Esophagus (tissue), 2 donors: Measurements from ENCODE around the gene SLC1A1. TPM values are rescaled to one million over a fixed set of nuclear protein-coding genes. Genes with fewer than 3 reads are reported as not detected.

Source experiments
- H3K27ac ChIP-seq, 2 donors: one replicate each; pipeline ENCODE4 v1.5.1; 2013; ENCODE audit warnings: low read depth in 2 of 2, mild to moderate bottlenecking in 2 of 2, inconsistent platforms in 1 of 2, low read length in 1 of 2, moderate library complexity in 1 of 2
- H3K27me3 ChIP-seq, 2 donors: one replicate each; pipeline ENCODE4 v1.6.1; 2013; ENCODE audit warnings: low read length in 2 of 2, control low read depth in 1 of 2, mild to moderate bottlenecking in 1 of 2; ENCODE audit not compliant: insufficient read depth in 2 of 2, control insufficient read depth in 1 of 2
- H3K36me3 ChIP-seq, 2 donors: one replicate each; pipeline ENCODE4 v1.6.1; 2013; ENCODE audit warnings: low read length in 1 of 2; ENCODE audit not compliant: control insufficient read depth in 2 of 2, insufficient read depth in 2 of 2
- H3K4me1 ChIP-seq, 2 donors: one replicate each; pipeline ENCODE4 v1.6.1; 2013; ENCODE audit warnings: low read length in 1 of 2; ENCODE audit not compliant: control insufficient read depth in 2 of 2, insufficient read depth in 2 of 2
- H3K4me3 ChIP-seq, 2 donors: one replicate each; pipeline ENCODE4 v1.5.1; 2013; ENCODE audit warnings: low read length in 2 of 2, mild to moderate bottlenecking in 2 of 2, low read depth in 1 of 2, moderate library complexity in 1 of 2
- H3K9me3 ChIP-seq, 2 donors: one replicate each; pipeline ENCODE4 v1.6.1; 2013; ENCODE audit warnings: mild to moderate bottlenecking in 2 of 2, low read depth in 1 of 2, low read length in 1 of 2, moderate library complexity in 1 of 2; ENCODE audit not compliant: control insufficient read depth in 2 of 2, insufficient read depth in 1 of 2
- WGBS, 2 donors: extraction: QIAGEN DNeasy Blood & Tissue Kit; methylation state at CpG; one replicate each; pipeline ENCODE4 v1.1.7; 2013; 5-methylcytosine and 5-hydroxymethylcytosine counted together
- polyA plus RNA-seq, 2 donors: library from polyadenylated mRNA; stranded (reverse); fragments of 200-250 nt; gene quantifications; one replicate each; pipeline ENCODE4 v1.2.3, GENCODE V29; 2013
- donor health status: healthy with polysubstance abuse.
- donor health status: Bipolar disorder and iron deficiency.

SLC1A1 gene
- polyA plus RNA-seq, 2 donors: 1.1 to 2.4 TPM

DNA sequence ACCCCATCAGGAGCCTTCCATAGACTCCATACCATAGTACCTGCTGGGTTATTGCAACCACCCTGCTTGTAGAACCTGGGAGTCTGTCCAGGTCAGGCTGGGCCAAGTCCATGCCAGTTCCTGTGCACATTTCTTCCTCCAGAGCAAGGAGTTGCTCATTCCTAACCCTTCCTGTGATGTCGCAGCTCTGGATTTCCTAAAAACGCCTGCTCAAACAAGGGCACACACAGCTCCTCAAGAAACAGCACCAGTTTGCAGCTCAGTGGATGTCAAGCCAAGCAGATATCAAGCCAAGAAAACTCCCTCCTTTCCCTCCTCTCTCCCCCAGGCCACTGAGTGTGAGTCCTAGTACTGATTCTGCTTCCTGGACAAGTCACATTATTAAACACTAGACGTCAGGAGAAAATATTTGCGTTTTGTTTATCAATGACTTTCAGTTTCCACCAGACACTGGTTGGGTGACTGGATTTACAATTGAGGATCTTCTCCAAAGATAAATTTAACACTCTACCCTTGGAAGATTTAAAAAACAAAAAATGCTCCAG is 59.6 kb downstream of the SLC1A1 start:
- no peaks in the 10 kb centered on the region for H3K9me3 ChIP-seq
- H3K4me1 ChIP-seq: no peaks in the 10 kb centered on the region
- H3K4me3 ChIP-seq: no peak overlapping the region
- H3K27me3 ChIP-seq: no peaks in the 10 kb centered on the region
- H3K36me3 ChIP-seq: no peaks in the 10 kb centered on the region
- H3K27ac ChIP-seq: no peak overlapping the region
- 75% methylated on average over 4 of the region's 4 CpGs for WGBS, 2 donors

DNA sequence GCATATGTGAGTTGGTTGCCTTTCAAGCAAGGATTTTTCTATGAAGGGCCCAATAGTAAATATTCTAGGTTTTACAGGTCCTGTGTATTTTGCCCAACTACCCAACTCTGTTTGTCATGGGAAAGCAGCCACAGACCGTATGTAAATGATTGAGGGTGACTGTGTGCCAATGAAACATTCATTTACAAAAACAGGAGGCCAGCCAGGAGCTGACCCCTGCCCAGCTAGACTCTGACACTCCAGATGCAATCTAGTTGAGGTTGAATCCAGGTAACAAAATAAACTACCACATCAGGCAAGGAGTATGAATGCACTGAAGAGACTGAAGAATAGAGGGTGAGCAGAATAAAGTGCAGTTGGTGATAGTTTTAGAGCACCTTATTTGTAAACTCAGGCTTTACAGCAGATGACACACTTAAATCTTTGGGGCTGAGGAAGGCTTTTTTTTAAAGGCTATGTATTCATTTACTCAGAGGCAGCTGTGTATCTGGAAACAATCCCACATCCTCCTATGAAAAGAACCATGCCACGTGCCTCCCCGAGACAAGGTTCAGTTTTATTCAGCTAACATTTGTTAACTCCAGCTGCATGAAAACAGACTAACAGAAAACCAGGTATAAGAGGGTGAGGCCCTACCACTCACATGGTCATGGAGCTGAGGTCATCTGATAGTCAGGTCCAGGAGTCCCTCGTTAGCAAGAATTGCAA is 60.7 kb downstream of the SLC1A1 start:
- no peaks in the 10 kb centered on the region for H3K4me1 ChIP-seq
- H3K36me3 ChIP-seq: no peaks in the 10 kb centered on the region
- H3K9me3 ChIP-seq: no peaks in the 10 kb centered on the region
- 50 to 69% methylated on average over 4 of the region's 4 CpGs for WGBS, 2 donors
- no peak overlapping the region for H3K4me3 ChIP-seq
- no peak overlapping the region for H3K27ac ChIP-seq
- no peaks in the 10 kb centered on the region for H3K27me3 ChIP-seq

DNA sequence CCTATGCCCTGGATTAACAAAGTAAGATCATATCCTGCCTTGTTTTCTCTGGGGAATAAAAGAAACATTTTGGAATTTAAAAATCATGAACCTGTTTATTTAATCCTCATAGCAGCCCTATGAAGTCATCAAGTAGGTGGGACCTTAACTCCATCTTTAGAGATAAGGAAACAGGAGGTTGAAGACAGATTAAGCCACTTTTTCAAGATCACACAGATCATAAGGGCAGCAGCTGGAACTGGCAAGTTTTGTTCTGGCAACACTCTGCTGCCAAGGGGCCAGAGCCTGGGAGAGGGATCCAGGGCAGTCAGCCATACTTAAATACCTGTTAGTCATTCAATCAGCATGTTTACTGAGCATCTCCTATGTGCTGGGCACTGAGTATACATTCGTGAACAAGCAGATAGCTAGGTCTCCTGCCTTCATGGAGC is 63.7 kb downstream of the SLC1A1 start:
- no peaks in the 10 kb centered on the region for H3K4me1 ChIP-seq
- H3K27me3 ChIP-seq: no peaks in the 10 kb centered on the region
- WGBS, 2 donors: 58 to 67% methylated on average over 1 of the region's 1 CpG
- no peak overlapping the region for H3K4me3 ChIP-seq
- no peaks in the 10 kb centered on the region for H3K36me3 ChIP-seq
- no peak overlapping the region for H3K27ac ChIP-seq
- no peaks in the 10 kb centered on the region for H3K9me3 ChIP-seq

DNA sequence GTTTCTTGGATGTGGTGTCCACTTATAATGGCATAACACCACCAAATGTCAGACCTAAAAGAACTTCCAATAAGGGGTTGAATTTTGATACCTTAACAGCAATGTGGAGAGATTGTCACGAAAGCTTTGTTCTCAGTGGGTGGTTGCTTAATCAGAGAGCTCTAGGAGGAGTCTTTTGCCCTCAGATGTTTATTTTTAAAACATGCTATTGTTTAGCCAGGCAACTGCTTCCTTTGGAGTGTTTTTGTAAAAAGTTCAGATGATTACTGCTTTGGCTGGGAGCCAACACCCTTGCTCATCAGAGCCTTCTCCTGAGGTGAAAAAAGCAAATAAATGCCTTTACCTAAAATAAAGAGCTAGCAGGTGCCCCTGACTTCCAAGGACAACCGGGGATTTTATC is 65.0 kb downstream of the SLC1A1 start:
- 44 to 47% methylated on average over 2 of the region's 2 CpGs for WGBS, 2 donors

DNA sequence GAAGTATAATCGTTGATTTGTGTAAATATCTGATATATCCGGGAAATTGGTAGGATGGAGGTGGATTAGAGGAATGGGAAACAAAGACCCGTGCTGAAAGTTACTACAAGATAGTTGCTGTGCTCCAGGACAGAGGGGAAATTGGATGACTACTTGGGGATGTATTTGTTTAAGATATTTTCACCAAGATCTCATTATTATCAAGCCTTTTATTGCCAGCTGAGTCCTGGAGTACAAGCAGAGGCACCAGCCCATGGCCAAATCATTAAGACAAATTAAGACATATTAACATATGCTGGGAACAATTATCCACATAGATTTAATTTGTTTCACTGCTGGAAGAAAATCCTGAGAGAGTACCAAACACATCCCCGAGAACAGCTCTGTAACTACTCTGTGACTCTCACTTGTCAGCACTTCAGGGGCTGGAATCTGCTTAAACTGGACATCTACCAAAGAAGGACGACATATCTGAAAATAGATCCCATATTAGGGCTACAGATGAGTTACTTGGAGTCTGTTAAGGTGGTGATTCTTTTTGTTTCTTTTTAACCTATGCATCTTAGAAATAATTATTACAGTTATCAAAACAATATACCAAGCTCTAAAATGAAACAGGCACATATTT is 68.2 kb downstream of the SLC1A1 start:
- Histone ChIP-seq H3K36me3 (no peaks in the 10 kb centered on the region), H3K9me3 (no peaks in the 10 kb centered on the region), H3K4me1 (no peaks in the 10 kb centered on the region), H3K27me3 (no peaks in the 10 kb centered on the region), H3K4me3 (no peak overlapping the region), H3K27ac (no peak overlapping the region)
- WGBS, 2 donors: 78 to 83% methylated on average over 5 of the region's 5 CpGs

More for the DNA sequence above, 65.0 kb downstream of the SLC1A1 start:
- Histone ChIP-seq H3K36me3 (no peaks in the 10 kb centered on the region), H3K27me3 (no peaks in the 10 kb centered on the region), H3K4me1 (no peaks in the 10 kb centered on the region), H3K4me3 (no peak overlapping the region), H3K27ac (peak overlapping the region in 1 of 2 donors; percentile 3), H3K9me3 (no peaks in the 10 kb centered on the region)

DNA sequence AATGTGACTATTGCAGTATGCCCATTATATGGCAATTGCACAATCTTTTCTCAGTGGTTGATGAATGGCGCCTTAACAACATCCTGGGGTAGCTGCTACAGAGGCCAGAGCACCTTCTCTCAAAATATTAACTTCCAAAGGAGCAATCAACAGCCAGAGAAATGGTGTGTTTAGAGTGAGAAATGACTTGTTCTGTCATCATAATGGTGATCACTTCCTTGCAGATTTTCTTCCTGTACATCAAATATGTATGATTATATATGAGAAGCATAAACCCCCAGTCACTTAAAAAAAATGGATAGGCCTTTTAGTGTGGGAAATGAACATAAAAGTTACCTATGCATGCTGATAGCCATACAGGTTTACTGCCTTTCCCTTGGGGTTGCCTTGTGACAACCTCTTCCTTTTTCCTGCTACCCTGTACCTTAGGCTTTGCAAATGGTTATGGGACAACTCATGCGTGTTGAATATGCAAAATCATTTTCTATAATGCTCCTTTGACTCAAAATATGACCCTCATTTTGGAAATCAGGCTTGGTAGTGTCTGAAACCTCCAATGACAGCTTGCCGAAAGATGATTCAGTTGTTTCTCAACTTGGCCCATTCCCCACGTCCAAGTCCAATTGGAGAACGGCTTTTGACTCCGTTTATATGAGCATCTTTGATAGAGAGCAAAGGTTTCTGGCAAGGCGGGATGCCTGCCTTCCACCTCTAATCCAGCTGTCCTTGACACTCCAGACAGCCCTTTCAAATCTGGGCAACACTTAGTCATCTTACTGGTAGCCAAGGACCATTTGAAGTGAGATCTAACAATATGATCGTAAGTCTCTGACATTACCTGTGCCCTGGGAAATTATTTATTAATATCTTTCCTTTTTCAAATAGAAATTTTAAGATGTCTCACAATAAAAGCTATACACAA is 69.3 kb downstream of the SLC1A1 start:
- no peaks in the 10 kb centered on the region for H3K27me3 ChIP-seq
- no peaks in the 10 kb centered on the region for H3K4me1 ChIP-seq
- H3K27ac ChIP-seq: no peak overlapping the region
- H3K9me3 ChIP-seq: no peaks in the 10 kb centered on the region
- no peaks in the 10 kb centered on the region for H3K36me3 ChIP-seq
- WGBS, 2 donors: 74 to 77% methylated on average over 8 of the region's 8 CpGs
- no peak overlapping the region for H3K4me3 ChIP-seq

DNA sequence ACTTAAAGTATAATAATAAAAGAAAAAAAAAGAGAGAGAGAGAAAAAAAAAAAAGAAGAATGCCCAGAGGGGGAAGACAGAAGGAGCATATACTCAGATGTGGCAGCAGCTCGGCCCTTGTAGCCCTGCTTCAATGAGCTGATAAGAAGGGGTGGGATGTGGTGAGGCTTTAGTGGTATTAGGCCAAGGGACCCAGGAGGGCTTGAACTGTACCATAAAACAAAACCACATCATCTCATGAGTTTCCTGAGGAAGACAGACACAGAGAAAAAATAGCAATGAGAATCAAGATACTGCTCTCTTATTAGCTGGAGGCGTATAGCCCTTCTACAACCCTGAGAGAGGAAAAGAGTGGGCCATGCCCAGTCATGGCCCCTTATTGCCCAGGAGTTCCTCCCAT is 72.8 kb downstream of the SLC1A1 start:
- no peak overlapping the region for H3K27ac ChIP-seq
- no peaks in the 10 kb centered on the region for H3K36me3 ChIP-seq
- no peaks in the 10 kb centered on the region for H3K4me1 ChIP-seq
- no peaks in the 10 kb centered on the region for H3K27me3 ChIP-seq
- 73 to 80% methylated on average over 2 of the region's 2 CpGs for WGBS, 2 donors
- H3K4me3 ChIP-seq: no peak overlapping the region
- no peaks in the 10 kb centered on the region for H3K9me3 ChIP-seq

DNA sequence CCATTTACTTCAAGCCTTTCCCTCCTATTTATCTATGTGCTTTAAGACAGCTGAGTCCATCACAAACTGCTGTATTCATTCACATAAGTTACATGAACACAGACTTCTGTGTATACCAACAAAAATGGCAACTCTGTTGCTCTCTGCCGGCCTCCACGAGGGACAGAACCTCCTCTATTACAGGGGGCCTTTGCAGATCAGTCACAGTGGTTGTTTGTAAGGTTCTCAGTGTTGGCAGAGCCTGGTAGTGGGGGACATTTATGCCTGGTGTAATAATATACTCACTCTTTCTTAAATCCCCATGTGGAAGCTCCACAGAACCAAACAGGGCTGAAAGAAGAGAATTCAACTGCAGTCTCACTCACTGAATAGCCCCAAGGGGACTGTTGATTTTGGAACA is 76.5 kb downstream of the SLC1A1 start:
- 85 to 92% methylated on average over 2 of the region's 2 CpGs for WGBS, 2 donors

DNA sequence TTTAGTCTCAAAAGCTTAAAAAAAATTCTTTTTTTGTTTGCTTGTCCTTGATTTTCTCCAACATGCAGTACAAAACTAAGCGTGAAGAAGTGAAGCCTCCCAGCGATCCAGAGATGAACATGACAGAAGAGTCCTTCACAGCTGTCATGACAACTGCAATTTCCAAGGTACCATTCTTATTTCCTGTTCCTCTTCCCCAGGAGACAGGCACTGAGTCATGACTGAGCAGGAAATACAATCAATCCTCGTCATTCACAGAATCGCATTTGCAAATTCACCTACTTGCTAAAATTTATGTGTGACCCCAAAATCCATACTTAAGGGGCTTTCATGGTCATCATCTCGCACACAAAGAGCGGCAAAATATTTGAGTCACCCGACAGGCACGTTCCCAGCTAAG is 77.3 kb downstream of the SLC1A1 start:
- Histone ChIP-seq H3K4me1 (no peaks in the 10 kb centered on the region), H3K4me3 (no peak overlapping the region), H3K27me3 (no peaks in the 10 kb centered on the region), H3K9me3 (no peaks in the 10 kb centered on the region), H3K36me3 (no peaks in the 10 kb centered on the region), H3K27ac (no peak overlapping the region)
- 85 to 86% methylated on average over 8 of the region's 8 CpGs for WGBS, 2 donors

More for the DNA sequence above, 76.5 kb downstream of the SLC1A1 start:
- H3K4me3 ChIP-seq: no peak overlapping the region
- no peaks in the 10 kb centered on the region for H3K36me3 ChIP-seq
- no peaks in the 10 kb centered on the region for H3K9me3 ChIP-seq
- H3K27ac ChIP-seq: no peak overlapping the region
- H3K4me1 ChIP-seq: no peaks in the 10 kb centered on the region
- H3K27me3 ChIP-seq: no peaks in the 10 kb centered on the region
